ENCODE measurements around the gene ORAI2.
"Not testable (repeated sequence)": the region's sequence is repeated elsewhere in the genome, so short reads cannot be mapped to it uniquely, and the experiment has no call there.

Gene ORAI2

DNA sequence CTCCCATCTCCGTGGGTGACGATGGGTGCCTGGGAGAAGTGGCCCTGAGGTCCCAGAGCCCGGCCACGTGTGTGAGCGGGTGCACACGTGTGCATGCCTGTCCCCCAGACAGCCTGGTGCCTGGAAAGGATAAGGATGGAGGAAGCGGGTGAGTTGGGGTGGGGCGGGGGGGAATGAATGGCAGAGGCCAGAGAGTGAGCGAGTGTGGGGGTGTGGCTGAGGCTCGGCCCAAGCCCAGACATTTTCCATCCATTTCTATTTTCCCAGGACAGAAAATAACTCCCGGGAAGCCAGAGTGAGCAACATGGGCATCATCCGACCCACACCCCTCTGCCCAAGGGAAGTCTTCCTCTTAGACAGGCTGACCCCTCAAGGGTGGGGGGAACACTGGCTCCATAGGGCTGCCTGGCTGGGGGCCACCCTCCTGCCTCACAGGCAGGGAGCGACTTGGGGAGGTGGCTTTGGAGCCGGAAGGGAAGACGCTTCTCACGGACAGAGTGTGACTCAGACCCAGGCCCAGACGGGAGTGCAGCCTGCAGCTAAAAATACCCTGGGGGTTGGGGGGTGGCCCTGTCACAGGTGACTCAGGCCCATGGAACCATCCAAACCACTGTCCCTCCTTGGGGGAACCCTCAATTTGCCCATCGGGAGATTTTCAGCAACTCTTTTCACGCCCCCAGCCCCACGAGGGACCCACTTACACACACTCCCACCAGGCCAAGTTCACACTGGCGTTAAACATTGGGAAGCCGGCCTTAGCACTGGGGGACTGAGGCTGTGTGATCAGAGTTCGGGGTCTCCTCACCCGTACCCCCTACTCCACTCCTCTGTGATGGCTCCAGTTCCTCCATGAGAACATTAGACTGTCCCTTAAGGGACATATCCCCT, 72.2 kb downstream of the ORAI2 start:
- not testable (repeated sequence) for DNase-seq

Data from CD4-positive, alpha-beta T cell treated with Interleukin-17A for 4 hours (primary cell).